HepG2 (cell line): ENCODE results near the gene DENND4B. TPM values are rescaled to one million over a fixed set of nuclear protein-coding genes. Genes with fewer than 3 reads are reported as not detected.

Experiments
- AFF4 ChIP-seq: sonication (generic); formaldehyde crosslinking; IDR thresholded peaks from 2 replicates; pipeline ENCODE4 v1.4.0; 2020; ENCODE audit warnings: missing genetic modification reagents
- CSRNP1 ChIP-seq: sonication (generic); formaldehyde crosslinking; IDR thresholded peaks from 2 replicates; pipeline ENCODE4 v1.8.1; 2023; ENCODE audit warnings: mild to moderate bottlenecking, missing genetic modification reagents
- DMAP1 ChIP-seq: IDR thresholded peaks from 2 replicates; pipeline ENCODE4 v1.6.1; 2016
- ERF ChIP-seq: IDR thresholded peaks from 2 replicates; pipeline ENCODE4 v1.6.1; 2018; ENCODE audit warnings: missing biosample characterization, missing genetic modification reagents
- FIP1L1 ChIP-seq: fragments of 200-400 bp; formaldehyde crosslinking; IDR thresholded peaks from 2 replicates; pipeline ENCODE4 v1.6.1; 2018; ENCODE audit warnings: low read depth, mild to moderate bottlenecking, low read length, moderate library complexity, borderline replicate concordance; ENCODE audit not compliant: insufficient read depth
- GLMP ChIP-seq: sonication (generic); formaldehyde crosslinking; IDR thresholded peaks from 2 replicates; pipeline ENCODE4 v1.9.0; 2021; ENCODE audit warnings: missing genetic modification reagents, mild to moderate bottlenecking, borderline replicate concordance
- KMT2B ChIP-seq: IDR thresholded peaks from 2 replicates; pipeline ENCODE4 v1.6.1; 2016; ENCODE audit warnings: missing genetic modification reagents, missing compliant biosample characterization
- MEF2D ChIP-seq: sonication (generic); formaldehyde crosslinking; IDR thresholded peaks from 2 replicates; pipeline ENCODE4 v1.5.1; 2020; ENCODE audit warnings: mild to moderate bottlenecking, missing genetic modification reagents
- MYC ChIP-seq: sonication (generic); formaldehyde crosslinking; IDR thresholded peaks from 2 replicates; pipeline ENCODE4 v1.9.0; 2021; ENCODE audit warnings: missing genetic modification reagents, borderline replicate concordance
- NR2C2 ChIP-seq: sonication (generic); formaldehyde crosslinking; IDR thresholded peaks from 2 replicates; pipeline ENCODE4 v1.4.0; 2020; ENCODE audit warnings: missing genetic modification reagents, mild to moderate bottlenecking, moderate library complexity, borderline replicate concordance
- PLSCR1 ChIP-seq: sonication (generic); formaldehyde crosslinking; IDR thresholded peaks from 2 replicates; pipeline ENCODE4 v1.5.0; 2020; ENCODE audit warnings: missing genetic modification reagents, mild to moderate bottlenecking, borderline replicate concordance
- SMC3 ChIP-seq: IDR thresholded peaks from 2 replicates; pipeline ENCODE4 v1.6.1; 2011; ENCODE audit warnings: low read length, improper control_type of control experiment
- TBX3 ChIP-seq: fragments of 450-650 bp; IDR thresholded peaks from 2 replicates; pipeline ENCODE4 v1.6.1; 2017; ENCODE audit warnings: antibody characterized with exemption, mild to moderate bottlenecking, inconsistent platforms, borderline replicate concordance
- YEATS4 ChIP-seq: sonication (generic); formaldehyde crosslinking; IDR thresholded peaks from 2 replicates; pipeline ENCODE4 v1.4.0; 2020; ENCODE audit warnings: missing genetic modification reagents, borderline replicate concordance
- ZBTB20 ChIP-seq: sonication (generic); formaldehyde crosslinking; IDR thresholded peaks from 2 replicates; pipeline ENCODE4 v1.8.1; 2023; ENCODE audit warnings: missing genetic modification reagents, low read depth, mild to moderate bottlenecking, borderline replicate concordance
- ZNF101 ChIP-seq: sonication (generic); formaldehyde crosslinking; IDR thresholded peaks from 2 replicates; pipeline ENCODE4 v1.4.0; 2020; ENCODE audit warnings: mild to moderate bottlenecking, low read depth, missing genetic modification reagents, borderline replicate concordance
- ZNF34 ChIP-seq: sonication (generic); formaldehyde crosslinking; IDR thresholded peaks from 2 replicates; pipeline ENCODE4 v1.4.0; 2020; ENCODE audit warnings: mild to moderate bottlenecking, missing genetic modification reagents, borderline replicate concordance
- ZNF44 ChIP-seq: sonication (generic); formaldehyde crosslinking; IDR thresholded peaks from 2 replicates; pipeline ENCODE4 v1.5.1; 2020; ENCODE audit warnings: mild to moderate bottlenecking, missing genetic modification reagents
- ZNF512 ChIP-seq: sonication (generic); formaldehyde crosslinking; IDR thresholded peaks from 2 replicates; pipeline ENCODE4 v1.4.0; 2020; ENCODE audit warnings: mild to moderate bottlenecking, missing genetic modification reagents
- ZNF549 ChIP-seq: sonication (generic); formaldehyde crosslinking; IDR thresholded peaks from 2 replicates; pipeline ENCODE4 v1.5.0; 2020; ENCODE audit warnings: missing genetic modification reagents
- ZNF674 ChIP-seq: sonication (generic); formaldehyde crosslinking; IDR thresholded peaks from 2 replicates; pipeline ENCODE4 v1.5.0; 2020; ENCODE audit warnings: low read depth, mild to moderate bottlenecking, missing genetic modification reagents
- polyA plus RNA-seq, 8 experiments: library from polyadenylated mRNA; depleted of rRNA in 3 of 8; stranded (reverse) in 7 of 8; unstranded in 1 of 8; fragments of >200 nt; fragmentation: Illumina TruSeq in 4 of 8; extraction: Trizol in 4 of 8; gene quantifications; 2 replicates each; pipeline versions ENCODE4 v1.2.1 to v1.2.3, GENCODE V29; 2011 to 2016; ENCODE audit warnings: low read depth in 4 of 8, missing spikeins in 1 of 8, mixed read lengths in 1 of 8; ENCODE audit not compliant: insufficient read depth in 1 of 8
- total RNA-seq, 5 experiments: library from RNA; depleted of rRNA; stranded (reverse); fragments of >200 nt; fragmentation: Illumina TruSeq; extraction: Trizol; gene quantifications; 2 replicates each; pipeline ENCODE4 v1.2.3, GENCODE V29; 2016; ENCODE audit warnings: low read depth in 1 of 5

DENND4B gene
- total and polyA plus RNA-seq, 2 of the 13 experiments (the other 11 are each of a cell fraction or from before 2014, with no cell fraction given): 15.1 to 20.3 TPM

GRCh38 chr1:153946622-153947241 lies at the start of gene DENND4B (continued):
- TF ChIP-seq AFF4: no peak
- TF ChIP-seq SMC3: peak; percentile 23; the same call in 1 of the 2 replicates
- no peak for TF ChIP-seq CSRNP1 (CRISPR knock-in tag)
- TF ChIP-seq PLSCR1 (CRISPR knock-in tag): no peak
- no peak for TF ChIP-seq ZNF512 (CRISPR knock-in tag)
- no peak for TF ChIP-seq KMT2B (CRISPR knock-in tag)
- TF ChIP-seq FIP1L1: no peak
- TF ChIP-seq ZNF549 (CRISPR knock-in tag): no peak
- no peak for TF ChIP-seq ZNF674
- no peak for TF ChIP-seq GLMP (CRISPR knock-in tag)
- TF ChIP-seq MYC: peak; percentile 65; the same call in 1 of the 2 replicates
- TF ChIP-seq MEF2D (CRISPR knock-in tag): 0 out of 2 replicates have a peak, but pooled peaks have one; percentile 58
- peak; percentile 38; the same call in 1 of the 2 replicates for TF ChIP-seq YEATS4
- peak; percentile 78 for TF ChIP-seq NR2C2 (CRISPR knock-in tag)
- no peak for TF ChIP-seq TBX3
- peak; percentile 76; the same call in 1 of the 2 replicates for TF ChIP-seq ERF
- no peak for TF ChIP-seq ZNF34 (CRISPR knock-in tag)
- peak; percentile 14 for TF ChIP-seq DMAP1 (CRISPR knock-in tag)
- TF ChIP-seq ZNF44: no peak
- TF ChIP-seq ZBTB20: no peak
- TF ChIP-seq ZNF101 (CRISPR knock-in tag): no peak
